Measurements from ENCODE around the gene RAET1G. TPM values are rescaled to one million over a fixed set of nuclear protein-coding genes. Genes with fewer than 3 reads are reported as not detected.

Gene RAET1G
- total RNA-seq, 1 donor from 2014 or later = 0.20 TPM

- DNase-seq (ENCODE audit: low read depth in 2 of 2) = no peak
These were observed 54.9 kb downstream of the RAET1G start for GRCh38 chr6:149867876-149868640.

Other genes with a start within 250 kb of the RAET1G start
- gene LATS1, start 205.0 kb downstream of the RAET1G start, total RNA-seq = 4.6 and 7.1 TPM in 2 replicates
- 15.9 and 19.6 TPM in 2 replicates for gene NUP43, start 176.6 kb downstream of the RAET1G start, total RNA-seq
- 74.0 and 76.7 TPM in 2 replicates for gene PCMT1, start 173.4 kb downstream of the RAET1G start, total RNA-seq
- 8.1 and 18.8 TPM in 2 replicates for gene LRP11, start 58.8 kb downstream of the RAET1G start, total RNA-seq
- under 0.01 TPM in 1 of 2 replicates, not detected in the other for gene RAET1E, start 25.0 kb downstream of the RAET1G start, total RNA-seq
- gene ULBP2, start 18.9 kb upstream of the RAET1G start, total RNA-seq = 0.79 and 2.4 TPM in 2 replicates
- gene ULBP1, start 40.8 kb upstream of the RAET1G start, total RNA-seq = under 0.01 and 0.22 TPM in 2 replicates
- gene RAET1L, start 102.4 kb upstream of the RAET1G start, total RNA-seq = not detected in 2 replicates
- 2.4 and 4.8 TPM in 2 replicates for gene ULBP3, start 146.0 kb upstream of the RAET1G start, total RNA-seq
- gene PPP1R14C, start 219.9 kb upstream of the RAET1G start, total RNA-seq = not detected in 2 replicates